SU-DHL-6 (cell line): ENCODE measurements around the gene HMG20A.

Source experiments
- EZH2phosphoT487 ChIP-seq: fragments of 200-600 bp; sonication (generic), shearing (Covaris generic); conservative IDR thresholded peaks from 2 replicates; pipeline ENCODE4 v1.6.1; 2018; ENCODE audit warnings: mild to moderate bottlenecking, antibody characterized with exemption, low read length, moderate library complexity, mixed read lengths
- TF ChIP-seq, protein P1 (sequence below): fragments of 200-600 bp; sonication (generic); IDR thresholded peaks from one replicate; pipeline ENCODE4 v1.5.1; 2017; ENCODE audit warnings: antibody characterized with exemption, mild to moderate bottlenecking, low read length, moderate library complexity; ENCODE audit not compliant: insufficient read depth, poor library complexity, severe bottlenecking

DNA sequence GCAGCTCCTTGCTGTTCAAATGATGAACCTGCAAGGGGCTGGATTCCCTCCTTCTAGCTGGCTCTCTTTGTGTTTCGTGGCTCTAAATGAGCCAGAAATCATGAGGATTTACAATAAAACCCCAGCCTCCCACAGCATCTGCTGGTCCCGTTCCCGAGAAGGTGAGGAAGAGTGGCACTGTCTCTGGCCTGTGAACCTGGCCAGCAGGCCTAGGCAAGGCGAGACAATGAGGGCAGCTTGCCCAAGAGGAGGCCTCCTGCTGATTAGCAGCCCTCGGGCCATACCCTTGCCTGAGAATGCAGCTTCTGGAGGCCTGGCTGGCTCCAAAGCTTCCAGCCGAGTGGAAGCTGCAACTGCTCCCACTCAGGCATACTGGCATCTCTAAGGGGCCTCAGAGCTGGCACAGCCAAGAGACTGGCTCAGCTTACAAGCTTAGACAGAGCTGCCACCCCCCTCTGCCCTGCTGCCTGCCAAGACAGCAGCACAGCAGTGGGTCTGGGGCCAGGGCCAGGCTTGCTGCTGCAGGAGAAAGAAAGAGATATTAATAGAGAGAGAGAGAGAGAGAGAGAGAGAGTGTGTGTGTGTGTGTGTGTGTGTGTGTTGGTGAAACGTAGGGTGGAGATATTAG lies 76.5 kb downstream of the HMG20A start:
- TF ChIP-seq, protein P1, sequence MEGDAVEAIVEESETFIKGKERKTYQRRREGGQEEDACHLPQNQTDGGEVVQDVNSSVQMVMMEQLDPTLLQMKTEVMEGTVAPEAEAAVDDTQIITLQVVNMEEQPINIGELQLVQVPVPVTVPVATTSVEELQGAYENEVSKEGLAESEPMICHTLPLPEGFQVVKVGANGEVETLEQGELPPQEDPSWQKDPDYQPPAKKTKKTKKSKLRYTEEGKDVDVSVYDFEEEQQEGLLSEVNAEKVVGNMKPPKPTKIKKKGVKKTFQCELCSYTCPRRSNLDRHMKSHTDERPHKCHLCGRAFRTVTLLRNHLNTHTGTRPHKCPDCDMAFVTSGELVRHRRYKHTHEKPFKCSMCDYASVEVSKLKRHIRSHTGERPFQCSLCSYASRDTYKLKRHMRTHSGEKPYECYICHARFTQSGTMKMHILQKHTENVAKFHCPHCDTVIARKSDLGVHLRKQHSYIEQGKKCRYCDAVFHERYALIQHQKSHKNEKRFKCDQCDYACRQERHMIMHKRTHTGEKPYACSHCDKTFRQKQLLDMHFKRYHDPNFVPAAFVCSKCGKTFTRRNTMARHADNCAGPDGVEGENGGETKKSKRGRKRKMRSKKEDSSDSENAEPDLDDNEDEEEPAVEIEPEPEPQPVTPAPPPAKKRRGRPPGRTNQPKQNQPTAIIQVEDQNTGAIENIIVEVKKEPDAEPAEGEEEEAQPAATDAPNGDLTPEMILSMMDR = no peak
- TF ChIP-seq EZH2phosphoT487 = no peak
